ENCODE data around the gene WDR76.

Gene WDR76

DNA sequence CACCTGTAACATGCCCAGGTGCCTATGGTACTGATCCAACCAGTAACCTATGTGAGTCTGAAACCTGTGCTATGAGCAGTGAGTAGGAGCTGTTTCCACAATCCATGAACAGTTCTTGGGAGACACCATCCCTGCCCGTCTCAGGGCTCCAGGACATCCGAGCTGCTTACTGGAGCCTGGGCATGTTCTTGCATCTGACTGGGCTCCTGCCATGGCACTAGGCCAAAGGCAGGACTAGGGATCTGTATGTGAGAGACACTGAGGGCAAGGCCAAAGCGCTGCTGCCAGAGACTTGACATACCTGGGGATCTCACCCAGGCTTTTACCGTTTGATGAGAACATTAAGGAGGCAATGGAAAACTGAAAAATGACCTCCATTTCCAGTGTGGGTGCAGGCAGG lies 59.8 kb downstream of the WDR76 start:
- TF ChIP-seq, protein P1, sequence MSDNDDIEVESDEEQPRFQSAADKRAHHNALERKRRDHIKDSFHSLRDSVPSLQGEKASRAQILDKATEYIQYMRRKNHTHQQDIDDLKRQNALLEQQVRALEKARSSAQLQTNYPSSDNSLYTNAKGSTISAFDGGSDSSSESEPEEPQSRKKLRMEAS (IDR thresholded peaks at IDR 0.05): no peak
- TF ChIP-seq CREB1 (IDR thresholded peaks at IDR 0.05; ENCODE audit: low read depth): no peak
- TF ChIP-seq, protein P2, sequence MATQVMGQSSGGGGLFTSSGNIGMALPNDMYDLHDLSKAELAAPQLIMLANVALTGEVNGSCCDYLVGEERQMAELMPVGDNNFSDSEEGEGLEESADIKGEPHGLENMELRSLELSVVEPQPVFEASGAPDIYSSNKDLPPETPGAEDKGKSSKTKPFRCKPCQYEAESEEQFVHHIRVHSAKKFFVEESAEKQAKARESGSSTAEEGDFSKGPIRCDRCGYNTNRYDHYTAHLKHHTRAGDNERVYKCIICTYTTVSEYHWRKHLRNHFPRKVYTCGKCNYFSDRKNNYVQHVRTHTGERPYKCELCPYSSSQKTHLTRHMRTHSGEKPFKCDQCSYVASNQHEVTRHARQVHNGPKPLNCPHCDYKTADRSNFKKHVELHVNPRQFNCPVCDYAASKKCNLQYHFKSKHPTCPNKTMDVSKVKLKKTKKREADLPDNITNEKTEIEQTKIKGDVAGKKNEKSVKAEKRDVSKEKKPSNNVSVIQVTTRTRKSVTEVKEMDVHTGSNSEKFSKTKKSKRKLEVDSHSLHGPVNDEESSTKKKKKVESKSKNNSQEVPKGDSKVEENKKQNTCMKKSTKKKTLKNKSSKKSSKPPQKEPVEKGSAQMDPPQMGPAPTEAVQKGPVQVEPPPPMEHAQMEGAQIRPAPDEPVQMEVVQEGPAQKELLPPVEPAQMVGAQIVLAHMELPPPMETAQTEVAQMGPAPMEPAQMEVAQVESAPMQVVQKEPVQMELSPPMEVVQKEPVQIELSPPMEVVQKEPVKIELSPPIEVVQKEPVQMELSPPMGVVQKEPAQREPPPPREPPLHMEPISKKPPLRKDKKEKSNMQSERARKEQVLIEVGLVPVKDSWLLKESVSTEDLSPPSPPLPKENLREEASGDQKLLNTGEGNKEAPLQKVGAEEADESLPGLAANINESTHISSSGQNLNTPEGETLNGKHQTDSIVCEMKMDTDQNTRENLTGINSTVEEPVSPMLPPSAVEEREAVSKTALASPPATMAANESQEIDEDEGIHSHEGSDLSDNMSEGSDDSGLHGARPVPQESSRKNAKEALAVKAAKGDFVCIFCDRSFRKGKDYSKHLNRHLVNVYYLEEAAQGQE (IDR thresholded peaks at IDR 0.05; ENCODE audit: low read depth): no peak
- TF ChIP-seq, protein P3, sequence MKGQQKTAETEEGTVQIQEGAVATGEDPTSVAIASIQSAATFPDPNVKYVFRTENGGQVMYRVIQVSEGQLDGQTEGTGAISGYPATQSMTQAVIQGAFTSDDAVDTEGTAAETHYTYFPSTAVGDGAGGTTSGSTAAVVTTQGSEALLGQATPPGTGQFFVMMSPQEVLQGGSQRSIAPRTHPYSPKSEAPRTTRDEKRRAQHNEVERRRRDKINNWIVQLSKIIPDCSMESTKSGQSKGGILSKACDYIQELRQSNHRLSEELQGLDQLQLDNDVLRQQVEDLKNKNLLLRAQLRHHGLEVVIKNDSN (IDR thresholded peaks at IDR 0.05): no peak
- TF ChIP-seq NFIC (IDR thresholded peaks at IDR 0.05): no peak
- TF ChIP-seq EGR1 (IDR thresholded peaks at IDR 0.05): no peak
- no peak for TF ChIP-seq EP300 (IDR thresholded peaks at IDR 0.05; ENCODE audit: borderline replicate concordance)
- no peak for TF ChIP-seq YY1 (IDR thresholded peaks at IDR 0.05; ENCODE audit: low read depth)
- TF ChIP-seq TEAD4 (IDR thresholded peaks at IDR 0.05): no peak
- TF ChIP-seq FOXM1 (IDR thresholded peaks at IDR 0.05; ENCODE audit: borderline replicate concordance, low read depth): no peak
- TF ChIP-seq TAF1 (IDR thresholded peaks at IDR 0.05; ENCODE audit: low read depth): no peak
- no peak for TF ChIP-seq ZBTB7A (IDR thresholded peaks at IDR 0.05; ENCODE audit: low read depth)
- no peak for TF ChIP-seq TCF12 (IDR thresholded peaks at IDR 0.05; ENCODE audit: low read depth)

DNA sequence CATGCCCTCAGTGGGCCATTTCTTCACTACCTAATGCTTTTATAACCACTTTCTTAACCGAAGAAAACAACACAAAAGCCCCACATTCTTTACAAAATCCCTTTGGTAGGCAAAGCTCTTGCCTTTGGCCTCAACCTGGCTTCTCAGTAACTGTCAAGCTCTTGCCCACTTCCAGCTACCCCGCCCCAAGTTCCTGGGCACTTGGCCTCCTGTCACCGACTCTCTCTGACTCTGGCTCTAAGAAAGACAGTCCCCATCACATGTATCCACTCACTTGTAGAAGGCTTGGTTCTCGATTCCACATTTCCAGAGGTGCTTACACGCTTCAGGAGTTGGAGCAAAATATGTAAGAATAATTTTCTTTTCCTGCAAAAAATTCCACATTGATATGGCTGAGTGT lies 61.1 kb downstream of the WDR76 start:
- TF ChIP-seq TCF12 (IDR thresholded peaks at IDR 0.05; ENCODE audit: low read depth) (no peak), EP300 (IDR thresholded peaks at IDR 0.05; ENCODE audit: borderline replicate concordance) (no peak), TAF1 (IDR thresholded peaks at IDR 0.05; ENCODE audit: low read depth) (no peak), CEBPB (IDR thresholded peaks at IDR 0.05) (no peak), RAD21 (IDR thresholded peaks at IDR 0.05; ENCODE audit: low read depth) (no peak), TEAD4 (IDR thresholded peaks at IDR 0.05) (no peak), CREB1 (IDR thresholded peaks at IDR 0.05; ENCODE audit: low read depth) (no peak), FOXM1 (IDR thresholded peaks at IDR 0.05; ENCODE audit: borderline replicate concordance, low read depth) (no peak), ZBTB7A (IDR thresholded peaks at IDR 0.05; ENCODE audit: low read depth) (no peak), NFIC (IDR thresholded peaks at IDR 0.05) (no peak), YY1 (IDR thresholded peaks at IDR 0.05; ENCODE audit: low read depth) (no peak), EGR1 (IDR thresholded peaks at IDR 0.05) (no peak)
- TF ChIP-seq, protein P1 (IDR thresholded peaks at IDR 0.05): no peak
- TF ChIP-seq, protein P3 (IDR thresholded peaks at IDR 0.05): no peak
- TF ChIP-seq, protein P2 (IDR thresholded peaks at IDR 0.05; ENCODE audit: low read depth): no peak

DNA sequence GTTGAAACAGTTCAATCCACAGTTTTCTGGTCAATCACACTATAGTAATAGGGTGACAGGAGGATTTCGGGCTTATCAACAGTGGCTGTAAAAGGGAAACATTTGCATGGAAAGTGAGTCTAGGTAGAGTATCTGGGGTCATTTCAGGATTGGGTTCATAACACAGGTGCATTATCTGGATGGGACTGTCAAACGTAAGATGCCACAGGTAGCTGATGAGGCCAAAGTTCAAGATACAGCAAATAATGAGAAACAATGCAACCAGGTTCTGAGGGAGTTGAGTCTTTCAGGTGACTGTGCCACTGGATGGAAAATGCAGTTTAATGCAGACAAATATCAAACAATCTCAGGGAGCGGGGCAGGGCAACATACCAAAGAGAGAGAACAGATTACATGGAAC lies 62.2 kb downstream of the WDR76 start:
- TF ChIP-seq CEBPB (IDR thresholded peaks at IDR 0.05): no peak
- no peak for TF ChIP-seq NFIC (IDR thresholded peaks at IDR 0.05)
- no peak for TF ChIP-seq CREB1 (IDR thresholded peaks at IDR 0.05; ENCODE audit: low read depth)
- TF ChIP-seq, protein P3 (IDR thresholded peaks at IDR 0.05): no peak
- TF ChIP-seq TCF12 (IDR thresholded peaks at IDR 0.05; ENCODE audit: low read depth): no peak
- no peak for TF ChIP-seq TEAD4 (IDR thresholded peaks at IDR 0.05)
- TF ChIP-seq EP300 (IDR thresholded peaks at IDR 0.05; ENCODE audit: borderline replicate concordance): no peak
- no peak for TF ChIP-seq TAF1 (IDR thresholded peaks at IDR 0.05; ENCODE audit: low read depth)
- TF ChIP-seq YY1 (IDR thresholded peaks at IDR 0.05; ENCODE audit: low read depth): no peak
- no peak for TF ChIP-seq EGR1 (IDR thresholded peaks at IDR 0.05)
- TF ChIP-seq, protein P1 (IDR thresholded peaks at IDR 0.05): no peak
- TF ChIP-seq RAD21 (IDR thresholded peaks at IDR 0.05; ENCODE audit: low read depth): no peak
- TF ChIP-seq ZBTB7A (IDR thresholded peaks at IDR 0.05; ENCODE audit: low read depth): no peak

DNA sequence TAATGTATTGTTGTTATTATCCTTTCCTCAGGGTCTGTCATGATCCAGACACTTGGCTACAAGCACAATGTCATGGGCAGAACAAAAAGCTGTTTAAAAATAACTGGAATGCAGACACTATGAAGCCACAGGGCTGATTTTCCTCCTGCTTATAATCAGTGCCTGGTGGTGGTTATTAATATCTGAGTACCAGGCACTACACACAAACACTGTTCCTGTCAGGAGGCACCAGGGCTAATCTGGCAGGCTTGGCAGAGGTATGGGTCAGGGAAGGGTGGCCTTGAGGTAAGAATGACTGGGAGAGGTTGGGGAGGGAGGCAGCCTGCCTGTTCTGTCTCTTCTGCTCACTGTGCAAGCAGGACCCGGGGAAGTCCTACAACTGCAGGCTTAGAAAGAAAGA lies 67.2 kb downstream of the WDR76 start:
- TF ChIP-seq, protein P3 (IDR thresholded peaks at IDR 0.05): no peak
- TF ChIP-seq EP300 (IDR thresholded peaks at IDR 0.05; ENCODE audit: borderline replicate concordance): no peak
- no peak for TF ChIP-seq CEBPB (IDR thresholded peaks at IDR 0.05)
- TF ChIP-seq TAF1 (IDR thresholded peaks at IDR 0.05; ENCODE audit: low read depth): no peak
- TF ChIP-seq CREB1 (IDR thresholded peaks at IDR 0.05; ENCODE audit: low read depth): no peak
- TF ChIP-seq NFIC (IDR thresholded peaks at IDR 0.05): no peak
- no peak for TF ChIP-seq TCF12 (IDR thresholded peaks at IDR 0.05; ENCODE audit: low read depth)
- no peak for TF ChIP-seq RAD21 (IDR thresholded peaks at IDR 0.05; ENCODE audit: low read depth)
- no peak for TF ChIP-seq YY1 (IDR thresholded peaks at IDR 0.05; ENCODE audit: low read depth)
- no peak for TF ChIP-seq FOXM1 (IDR thresholded peaks at IDR 0.05; ENCODE audit: borderline replicate concordance, low read depth)
- TF ChIP-seq, protein P2 (IDR thresholded peaks at IDR 0.05; ENCODE audit: low read depth): no peak
- TF ChIP-seq TEAD4 (IDR thresholded peaks at IDR 0.05): no peak
- TF ChIP-seq EGR1 (IDR thresholded peaks at IDR 0.05): no peak
- TF ChIP-seq, protein P1 (IDR thresholded peaks at IDR 0.05): no peak
- TF ChIP-seq ZBTB7A (IDR thresholded peaks at IDR 0.05; ENCODE audit: low read depth): no peak
